GM18519 (cell line): ENCODE measurements around the gene TLL1.

Experiments
- ATAC-seq: cut with Tn5 transposase; IDR thresholded peaks from one replicate; pipeline ENCODE4 v1.9.1; 2021; ENCODE audit warnings: mild to moderate bottlenecking, moderate library complexity; ENCODE audit not compliant: unreplicated experiment, low FRiP score

Gene TLL1

GRCh38 chr4:165872461-165873297, at the start of gene TLL1:
TSS of gene TLL1 (plus strand) at chr4:165873237. CDS start at chr4:165873905, 668 bp downstream.
- ATAC-seq, result no peak

GRCh38 chr4:165826166-165826565, 46.9 kb upstream of the TLL1 start:
- no peak for ATAC-seq

GRCh38 chr4:165827018-165827417, 46.0 kb upstream of the TLL1 start:
- ATAC-seq, result no peak

GRCh38 chr4:165828928-165829327, 44.1 kb upstream of the TLL1 start:
- no peak for ATAC-seq

GRCh38 chr4:165834116-165834515, 38.9 kb upstream of the TLL1 start:
- no peak for ATAC-seq

- no peak for ATAC-seq
Measured at GRCh38 chr4:165838575-165838974, 34.5 kb upstream of the TLL1 start.

GRCh38 chr4:165839615-165840333, 33.3 kb upstream of the TLL1 start:
- ATAC-seq, result no peak

- ATAC-seq, result no peak
Measured at GRCh38 chr4:165842684-165843083, 30.4 kb upstream of the TLL1 start.

- ATAC-seq, result no peak
Measured at GRCh38 chr4:165844161-165844560, 28.9 kb upstream of the TLL1 start.

- ATAC-seq, result no peak
Measured at GRCh38 chr4:165851256-165851655, 21.8 kb upstream of the TLL1 start.

- ATAC-seq, result no peak
Measured at GRCh38 chr4:165855191-165855590, 17.8 kb upstream of the TLL1 start.

GRCh38 chr4:165861363-165861762, 11.7 kb upstream of the TLL1 start:
- no peak for ATAC-seq

- no peak for ATAC-seq
Measured at GRCh38 chr4:165864271-165864670, 8.8 kb upstream of the TLL1 start.

GRCh38 chr4:165866019-165866650, 6.9 kb upstream of the TLL1 start:
- ATAC-seq, result no peak

GRCh38 chr4:165867961-165868360, 5.1 kb upstream of the TLL1 start:
- no peak for ATAC-seq

GRCh38 chr4:165873298-165874071, 448 bp downstream of the TLL1 start:
- no peak for ATAC-seq

GRCh38 chr4:165874072-165874790, 1.2 kb downstream of the TLL1 start:
- ATAC-seq, result no peak

GRCh38 chr4:165874791-165875371, 1.8 kb downstream of the TLL1 start:
- ATAC-seq, result no peak

- no peak for ATAC-seq
Measured at GRCh38 chr4:165875446-165875845, 2.4 kb downstream of the TLL1 start.

- no peak for ATAC-seq
Measured at GRCh38 chr4:165877286-165877685, 4.2 kb downstream of the TLL1 start.
